ENCODE results near the gene JAK1.

DNA sequence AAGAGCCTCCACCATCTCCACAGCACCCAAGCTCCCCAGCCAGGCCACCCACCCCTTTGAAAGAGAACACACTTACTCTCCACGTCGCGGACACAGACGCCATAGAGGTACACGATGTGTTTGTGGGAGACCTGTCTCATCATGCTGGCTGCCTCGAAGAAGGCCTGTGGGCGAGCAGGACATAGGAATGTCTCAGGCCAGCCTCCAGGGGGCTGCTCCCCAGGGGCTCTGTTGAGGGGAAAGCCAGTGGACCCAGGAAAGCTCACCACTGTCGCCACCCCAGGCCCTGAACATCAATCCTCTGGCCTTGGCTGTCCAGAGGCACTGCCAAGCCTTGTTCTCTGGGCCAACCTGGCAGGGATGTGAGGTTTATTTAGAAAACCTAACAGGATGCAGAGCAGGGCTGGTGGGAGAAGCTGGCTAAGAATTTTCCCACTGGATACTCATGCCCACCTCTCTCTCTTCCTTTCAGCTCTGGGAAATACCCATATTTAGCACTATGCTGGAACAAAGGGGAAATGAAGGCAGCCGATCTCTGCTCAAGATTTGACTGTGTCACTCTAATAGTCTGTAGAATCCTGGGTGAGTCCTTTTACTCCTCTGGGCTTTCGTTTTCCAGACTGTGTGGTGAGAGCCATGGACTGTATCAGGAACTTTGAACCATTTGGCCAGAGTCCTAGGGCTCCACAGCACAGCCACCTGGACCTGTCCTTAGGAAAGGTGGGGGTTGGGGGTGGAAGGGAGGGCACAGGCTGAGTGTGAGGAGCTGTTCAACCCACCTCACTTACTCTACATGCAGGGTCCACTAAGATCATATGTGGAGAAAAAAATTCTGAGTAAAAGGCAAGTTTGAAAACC is 119.5 kb downstream of the JAK1 start:
- TF ChIP-seq POLR2A (IDR thresholded peaks at IDR 0.05), result no peak
- TF ChIP-seq, protein P1, sequence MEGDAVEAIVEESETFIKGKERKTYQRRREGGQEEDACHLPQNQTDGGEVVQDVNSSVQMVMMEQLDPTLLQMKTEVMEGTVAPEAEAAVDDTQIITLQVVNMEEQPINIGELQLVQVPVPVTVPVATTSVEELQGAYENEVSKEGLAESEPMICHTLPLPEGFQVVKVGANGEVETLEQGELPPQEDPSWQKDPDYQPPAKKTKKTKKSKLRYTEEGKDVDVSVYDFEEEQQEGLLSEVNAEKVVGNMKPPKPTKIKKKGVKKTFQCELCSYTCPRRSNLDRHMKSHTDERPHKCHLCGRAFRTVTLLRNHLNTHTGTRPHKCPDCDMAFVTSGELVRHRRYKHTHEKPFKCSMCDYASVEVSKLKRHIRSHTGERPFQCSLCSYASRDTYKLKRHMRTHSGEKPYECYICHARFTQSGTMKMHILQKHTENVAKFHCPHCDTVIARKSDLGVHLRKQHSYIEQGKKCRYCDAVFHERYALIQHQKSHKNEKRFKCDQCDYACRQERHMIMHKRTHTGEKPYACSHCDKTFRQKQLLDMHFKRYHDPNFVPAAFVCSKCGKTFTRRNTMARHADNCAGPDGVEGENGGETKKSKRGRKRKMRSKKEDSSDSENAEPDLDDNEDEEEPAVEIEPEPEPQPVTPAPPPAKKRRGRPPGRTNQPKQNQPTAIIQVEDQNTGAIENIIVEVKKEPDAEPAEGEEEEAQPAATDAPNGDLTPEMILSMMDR (IDR thresholded peaks at IDR 0.05 in 4 of 5, conservative IDR thresholded peaks at IDR 0.05 in 1 of 5), result no peak

All from gastrocnemius medialis (tissue), 4 donors.